ENCODE data around the gene CEP57.

The CEP57 gene

DNA sequence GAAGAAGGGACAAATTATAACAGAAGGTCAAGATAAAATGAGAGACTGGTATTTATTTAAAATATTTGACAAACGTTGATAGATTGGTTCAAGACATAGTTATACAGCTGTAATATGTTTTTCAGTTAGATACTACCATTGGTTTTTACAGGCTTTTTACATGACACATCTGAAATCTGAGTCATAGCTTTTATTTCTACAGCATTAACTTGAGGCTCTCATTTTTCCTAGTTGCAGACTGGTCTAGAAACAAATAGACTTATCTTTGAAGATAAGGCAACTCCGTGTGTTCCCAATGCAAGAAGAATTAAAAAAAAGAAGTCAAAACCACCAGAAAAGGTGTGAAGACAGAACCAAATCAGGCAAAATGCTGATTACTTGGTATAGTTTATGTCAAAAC lies 31.3 kb downstream of the CEP57 start:
- TF ChIP-seq CTCF (conservative IDR thresholded peaks at IDR 0.05) (no peak), ZFX (IDR thresholded peaks at IDR 0.05) (no peak)

DNA sequence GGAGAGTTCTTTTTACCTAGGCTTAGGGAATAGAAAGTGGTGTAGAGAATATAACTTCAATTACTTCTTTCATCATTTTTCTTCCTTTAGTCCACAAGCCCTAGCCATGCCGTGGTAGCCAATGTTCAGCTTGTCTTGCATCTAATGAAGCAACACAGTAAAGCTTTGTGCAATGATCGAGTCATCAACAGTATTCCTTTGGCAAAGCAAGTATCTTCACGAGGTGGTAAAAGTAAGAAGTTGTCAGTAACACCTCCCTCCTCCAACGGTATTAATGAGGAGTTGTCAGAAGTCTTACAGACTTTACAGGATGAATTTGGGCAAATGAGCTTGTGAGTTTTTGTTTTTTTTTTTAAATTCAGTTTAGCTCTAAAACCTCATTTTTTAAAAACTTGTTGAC lies 37.4 kb downstream of the CEP57 start:
- H3K27ac ChIP-seq: no peak overlapping the region
- TF ChIP-seq CTCF (conservative IDR thresholded peaks at IDR 0.05) (no peak), ZFX (IDR thresholded peaks at IDR 0.05) (no peak)

More for the DNA sequence above, 31.3 kb downstream of the CEP57 start:
- H3K27ac ChIP-seq: no peak overlapping the region

- H3K27ac ChIP-seq: no peak overlapping the region
Observed at GRCh38 chr11:95829580-95830259, 39.4 kb downstream of the CEP57 start.

DNA sequence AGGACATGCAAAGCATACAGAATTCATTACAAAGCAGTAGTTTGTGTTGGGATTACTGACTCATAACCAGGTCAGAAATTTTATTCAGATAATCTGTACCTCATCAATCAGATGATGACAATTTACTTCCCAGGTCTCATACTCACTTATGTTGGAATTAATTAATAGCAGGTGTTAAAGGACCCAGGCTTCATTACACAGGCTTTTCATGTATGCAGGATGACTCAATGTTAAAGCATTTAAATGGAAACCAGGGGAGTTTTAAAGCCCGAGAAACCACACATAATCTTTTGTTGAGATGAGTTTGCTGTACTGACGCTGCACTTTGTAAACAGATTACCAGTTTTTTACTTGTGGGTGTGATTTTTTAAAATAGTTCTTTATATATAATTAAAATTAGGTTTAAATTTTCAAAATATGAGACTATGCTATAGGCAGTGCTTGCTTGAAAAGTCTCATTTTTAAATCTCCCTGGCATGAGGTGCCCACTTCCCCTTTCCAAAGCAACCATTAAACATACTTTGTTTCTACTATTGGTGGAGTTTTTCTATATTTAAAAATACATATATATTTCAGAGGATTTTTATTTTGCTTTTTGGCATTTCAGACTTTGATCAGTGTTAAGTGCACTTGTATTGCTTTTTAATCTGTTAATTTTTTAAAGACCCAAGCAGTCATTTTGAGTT lies 41.0 kb downstream of the CEP57 start:
- H3K27ac ChIP-seq: no peak overlapping the region
- TF ChIP-seq CTCF (conservative IDR thresholded peaks at IDR 0.05): no peak
- no peak for TF ChIP-seq ZFX (IDR thresholded peaks at IDR 0.05)

More at GRCh38 chr11:95829580-95830259, 39.4 kb downstream of the CEP57 start:
- no peak for TF ChIP-seq ZFX (IDR thresholded peaks at IDR 0.05)
- no peak for TF ChIP-seq CTCF (conservative IDR thresholded peaks at IDR 0.05)

DNA sequence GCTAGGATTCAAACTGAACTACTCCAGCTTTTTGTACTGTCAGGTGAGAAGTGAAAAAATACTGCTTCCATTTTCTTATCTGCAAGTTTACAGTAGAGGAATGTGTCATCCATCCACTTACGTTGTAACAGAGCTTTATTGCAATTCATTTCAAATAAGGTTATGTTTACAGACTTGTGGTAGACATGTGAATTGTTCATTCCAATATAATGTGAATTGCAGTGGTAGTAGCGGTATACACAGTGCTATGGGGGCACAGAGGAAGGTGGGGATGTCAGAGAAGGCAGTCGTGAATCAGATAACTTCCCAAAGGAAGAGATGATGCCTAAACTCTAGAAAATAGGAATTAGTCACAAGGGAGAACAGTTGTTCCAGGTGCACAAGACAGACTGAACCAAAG lies 42.5 kb downstream of the CEP57 start:
- TF ChIP-seq ZFX (IDR thresholded peaks at IDR 0.05) (no peak), CTCF (conservative IDR thresholded peaks at IDR 0.05) (no peak)

GRCh38 chr11:95833378-95833777 lies 43.1 kb downstream of the CEP57 start:
- H3K27ac ChIP-seq: no peak overlapping the region
- TF ChIP-seq ZFX (IDR thresholded peaks at IDR 0.05): no peak
- TF ChIP-seq CTCF (conservative IDR thresholded peaks at IDR 0.05): no peak

More for the DNA sequence above, 42.5 kb downstream of the CEP57 start:
- no peak overlapping the region for H3K27ac ChIP-seq

GRCh38 chr11:95835351-95835750 lies 45.1 kb downstream of the CEP57 start:
- H3K27ac ChIP-seq: no peak overlapping the region
- no peak for TF ChIP-seq ZFX (IDR thresholded peaks at IDR 0.05)
- no peak for TF ChIP-seq CTCF (conservative IDR thresholded peaks at IDR 0.05)
